Measurements from ENCODE around the gene KLK14.

The KLK14 gene

GRCh38 chr19:51125421-51126075 lies 42.9 kb upstream of the KLK14 start:
- no peak for TF ChIP-seq CTCF (IDR thresholded peaks at IDR 0.05; ENCODE audit: insufficient read depth, missing control alignments)
- DNase-seq (ENCODE audit: insufficient read length, low spot score) (no peak), FAIRE-seq (no peak)

GRCh38 chr19:51124729-51125128 lies 42.0 kb upstream of the KLK14 start, which contains the start of gene SIGLEC9:
SIGLEC9 (plus strand) TSS chr19:51124906; CDS start chr19:51124975, 69 bp downstream.
- no peak for FAIRE-seq
- TF ChIP-seq CTCF (IDR thresholded peaks at IDR 0.05; ENCODE audit: insufficient read depth, missing control alignments): no peak
- no peak for DNase-seq (ENCODE audit: insufficient read length, low spot score)

- no peak for FAIRE-seq
- DNase-seq (ENCODE audit: insufficient read length, low spot score): no peak
- TF ChIP-seq CTCF (IDR thresholded peaks at IDR 0.05; ENCODE audit: insufficient read depth, missing control alignments): no peak
Observed at GRCh38 chr19:51124216-51124615, 41.5 kb upstream of the KLK14 start.

GRCh38 chr19:51123802-51124201 lies 41.1 kb upstream of the KLK14 start:
- no peak for DNase-seq (ENCODE audit: insufficient read length, low spot score)
- no peak for TF ChIP-seq CTCF (IDR thresholded peaks at IDR 0.05; ENCODE audit: insufficient read depth, missing control alignments)
- no peak for FAIRE-seq

- DNase-seq (ENCODE audit: insufficient read length, low spot score) (no peak), FAIRE-seq (no peak)
- no peak for TF ChIP-seq CTCF (IDR thresholded peaks at IDR 0.05; ENCODE audit: insufficient read depth, missing control alignments)
Observed at GRCh38 chr19:51123381-51123800, 40.7 kb upstream of the KLK14 start.

- TF ChIP-seq CTCF (IDR thresholded peaks at IDR 0.05; ENCODE audit: insufficient read depth, missing control alignments): no peak
- DNase-seq (ENCODE audit: insufficient read length, low spot score): no peak
- no peak for FAIRE-seq
Observed at GRCh38 chr19:51122112-51122981, 39.7 kb upstream of the KLK14 start.

- no peak for DNase-seq (ENCODE audit: insufficient read length, low spot score)
- no peak for FAIRE-seq
- TF ChIP-seq CTCF (IDR thresholded peaks at IDR 0.05; ENCODE audit: insufficient read depth, missing control alignments): no peak
Observed at GRCh38 chr19:51121257-51121656, 38.6 kb upstream of the KLK14 start.

All from D721Med (cell line).